ENCODE measurements around the gene RSPH9.
A peak's percentile ranks its signal among the peaks of the same experiment; 100 is the strongest.

Gene RSPH9

DNA sequence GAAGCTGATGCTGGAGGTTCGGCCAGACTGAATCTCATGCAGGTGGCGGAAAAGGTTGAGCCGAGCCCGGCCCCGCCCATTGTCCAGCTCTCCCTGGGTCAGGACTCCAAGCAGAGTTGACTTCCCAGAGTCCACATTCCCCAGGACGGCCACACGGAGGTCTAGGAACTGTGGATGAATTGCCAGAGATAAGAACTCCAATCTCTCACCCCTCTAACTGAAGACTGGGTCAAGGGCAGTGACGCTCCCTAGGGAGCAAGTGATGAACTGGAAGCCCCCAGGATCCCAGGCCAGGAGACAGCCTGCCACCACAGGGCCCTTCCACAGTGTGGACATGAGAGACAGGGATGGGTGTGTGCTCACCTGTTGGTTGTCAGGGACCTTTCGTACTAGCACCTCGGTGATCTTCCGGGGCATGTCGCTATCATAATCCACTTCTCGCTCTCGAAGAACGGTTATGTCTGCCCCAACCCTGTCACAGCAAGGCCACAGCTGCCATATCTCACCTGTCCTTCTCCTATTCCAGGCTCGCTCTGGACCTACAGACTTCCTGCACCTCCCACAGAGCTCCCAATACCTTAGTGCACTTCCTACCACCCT is 19.3 kb upstream of the RSPH9 start:
- H2AK5ac ChIP-seq (ENCODE audit: low read length) = no peak overlapping the region
- H3K27me3 ChIP-seq (ENCODE audit: insufficient read depth, low read length) = no peaks in the 10 kb centered on the region
- H3K79me2 ChIP-seq (ENCODE audit: control insufficient read depth, insufficient read depth, low read length, poor library complexity) = peaks cover 12% of the 10 kb centered on the region
- H3K79me1 ChIP-seq (ENCODE audit: low read length) = peaks cover 15% of the 10 kb centered on the region
- no peak overlapping the region for H2BK120ac ChIP-seq (ENCODE audit: insufficient read depth, low read length, poor library complexity)
- H3K4me3 ChIP-seq (ENCODE audit: low read depth, low read length) = no peak overlapping the region
- peaks cover 49 to 54% of the 10 kb centered on the region in 2 experiments for H3K36me3 ChIP-seq (ENCODE audit: control insufficient read depth in 1 of 2, insufficient read depth in 2 of 2, low read length in 2 of 2)
- H3K4me1 ChIP-seq (ENCODE audit: control insufficient read depth in 1 of 2, insufficient read depth in 2 of 2, low read length in 2 of 2) = peaks cover 0 to 13% of the 10 kb centered on the region in 2 experiments
- H4K12ac ChIP-seq (ENCODE audit: low read depth, low read length) = no peak overlapping the region
- no peak overlapping the region for H3K14ac ChIP-seq (ENCODE audit: low read length)
- H2BK5ac ChIP-seq (ENCODE audit: low read depth, low read length, poor library complexity) = no peak overlapping the region
- H3K27ac ChIP-seq (ENCODE audit: low read depth, low read length) = no peak overlapping the region
- WGBS (ENCODE audit: extremely low coverage, insufficient coverage, insufficient read length) = no CpG with 5 or more reads among the region's 16 CpGs
- H3K9ac ChIP-seq (ENCODE audit: low read length) = no peak overlapping the region
- H3K4ac ChIP-seq (ENCODE audit: low read depth, low read length) = no peak overlapping the region
- H3K23ac ChIP-seq (ENCODE audit: low read length) = no peak overlapping the region
- H2BK12ac ChIP-seq (ENCODE audit: low read length) = no peak overlapping the region
- H4K91ac ChIP-seq (ENCODE audit: low read depth, low read length) = no peak overlapping the region
- H3K9me3 ChIP-seq (ENCODE audit: insufficient read depth, low read depth, low read length) = no peaks in the 10 kb centered on the region
- H3K4me2 ChIP-seq (ENCODE audit: low read length) = no peak overlapping the region
- H4K8ac ChIP-seq (ENCODE audit: low read depth, low read length) = no peak overlapping the region
- no peak overlapping the region for H2AFZ ChIP-seq (ENCODE audit: insufficient read depth, low read length, poor library complexity)
- no peak overlapping the region for H3K18ac ChIP-seq (ENCODE audit: low read length)
- no peak for DNase-seq

DNA sequence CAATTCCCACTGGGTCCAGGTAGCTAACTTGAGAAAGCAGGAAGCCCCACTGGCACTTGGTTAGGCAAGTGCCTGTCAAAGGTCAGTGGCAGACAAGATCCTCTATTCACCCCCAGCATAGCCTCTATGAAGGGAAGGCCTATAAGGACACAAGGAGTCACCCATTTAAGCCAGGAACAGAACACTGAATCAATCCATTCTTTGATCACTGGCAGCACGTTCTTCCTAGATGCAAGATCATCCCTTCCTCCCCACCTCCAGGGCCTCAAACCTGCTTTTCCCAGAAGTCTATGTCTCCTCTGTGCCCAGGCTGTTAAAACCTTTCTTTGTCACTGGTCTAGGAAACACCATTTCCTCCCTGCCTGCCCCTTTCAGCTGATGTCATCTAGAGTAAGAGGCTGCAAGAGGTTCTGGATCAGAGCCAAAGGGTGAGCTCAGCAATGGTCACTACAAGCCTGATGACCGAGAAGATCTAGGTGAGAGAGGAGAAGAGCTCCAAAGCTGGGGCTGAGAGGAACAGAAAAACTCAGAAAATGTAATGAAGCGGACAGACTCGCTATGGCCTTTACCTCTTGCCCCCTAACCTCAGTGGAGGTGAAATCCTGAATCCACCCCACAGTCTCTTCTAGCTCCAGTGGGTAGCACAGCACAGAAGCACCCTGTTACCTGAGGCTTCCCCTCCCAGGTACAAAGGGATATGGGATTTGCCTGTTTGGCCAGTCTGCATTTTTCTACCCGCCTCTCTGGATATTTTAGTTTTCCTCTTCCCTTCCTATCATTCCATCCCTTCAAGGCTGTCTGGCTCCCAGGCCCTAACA is 17.6 kb upstream of the RSPH9 start:
- H2BK5ac ChIP-seq (ENCODE audit: low read depth, low read length, poor library complexity) = peak overlapping the region; percentile 11
- H4K8ac ChIP-seq (ENCODE audit: low read depth, low read length) = peak overlapping the region; percentile 7
- no peak overlapping the region for H4K91ac ChIP-seq (ENCODE audit: low read depth, low read length)
- no peak overlapping the region for H3K23ac ChIP-seq (ENCODE audit: low read length)
- H3K18ac ChIP-seq (ENCODE audit: low read length) = peak overlapping the region; percentile 19
- peak overlapping the region; percentile 15 for H2BK120ac ChIP-seq (ENCODE audit: insufficient read depth, low read length, poor library complexity)
- no peak overlapping the region for H3K4me3 ChIP-seq (ENCODE audit: low read depth, low read length)
- no peak overlapping the region for H3K14ac ChIP-seq (ENCODE audit: low read length)
- H3K9ac ChIP-seq (ENCODE audit: low read length) = no peak overlapping the region
- no peak overlapping the region for H4K12ac ChIP-seq (ENCODE audit: low read depth, low read length)
- no peak overlapping the region for H3K4me2 ChIP-seq (ENCODE audit: low read length)
- H3K27ac ChIP-seq (ENCODE audit: low read depth, low read length) = no peak overlapping the region
- DNase-seq = peak; percentile 70 to 79
- peaks cover 15% of the 10 kb centered on the region for H3K79me1 ChIP-seq (ENCODE audit: low read length)
- H2AK5ac ChIP-seq (ENCODE audit: low read length) = no peak overlapping the region
- peaks cover 34 to 38% of the 10 kb centered on the region in 2 experiments for H3K36me3 ChIP-seq (ENCODE audit: control insufficient read depth in 1 of 2, insufficient read depth in 2 of 2, low read length in 2 of 2)
- H3K79me2 ChIP-seq (ENCODE audit: control insufficient read depth, insufficient read depth, low read length, poor library complexity) = peaks cover 12% of the 10 kb centered on the region
- H2AFZ ChIP-seq (ENCODE audit: insufficient read depth, low read length, poor library complexity) = no peak overlapping the region
- peaks cover 4 to 16% of the 10 kb centered on the region in 2 experiments for H3K4me1 ChIP-seq (ENCODE audit: control insufficient read depth in 1 of 2, insufficient read depth in 2 of 2, low read length in 2 of 2)
- no peak overlapping the region for H2BK12ac ChIP-seq (ENCODE audit: low read length)
- no peaks in the 10 kb centered on the region for H3K27me3 ChIP-seq (ENCODE audit: insufficient read depth, low read length)
- no peaks in the 10 kb centered on the region for H3K9me3 ChIP-seq (ENCODE audit: insufficient read depth, low read depth, low read length)
- H3K4ac ChIP-seq (ENCODE audit: low read depth, low read length) = peak overlapping the region; percentile 15
- WGBS (ENCODE audit: extremely low coverage, insufficient coverage, insufficient read length) = no CpG with 5 or more reads among the region's 5 CpGs

DNA sequence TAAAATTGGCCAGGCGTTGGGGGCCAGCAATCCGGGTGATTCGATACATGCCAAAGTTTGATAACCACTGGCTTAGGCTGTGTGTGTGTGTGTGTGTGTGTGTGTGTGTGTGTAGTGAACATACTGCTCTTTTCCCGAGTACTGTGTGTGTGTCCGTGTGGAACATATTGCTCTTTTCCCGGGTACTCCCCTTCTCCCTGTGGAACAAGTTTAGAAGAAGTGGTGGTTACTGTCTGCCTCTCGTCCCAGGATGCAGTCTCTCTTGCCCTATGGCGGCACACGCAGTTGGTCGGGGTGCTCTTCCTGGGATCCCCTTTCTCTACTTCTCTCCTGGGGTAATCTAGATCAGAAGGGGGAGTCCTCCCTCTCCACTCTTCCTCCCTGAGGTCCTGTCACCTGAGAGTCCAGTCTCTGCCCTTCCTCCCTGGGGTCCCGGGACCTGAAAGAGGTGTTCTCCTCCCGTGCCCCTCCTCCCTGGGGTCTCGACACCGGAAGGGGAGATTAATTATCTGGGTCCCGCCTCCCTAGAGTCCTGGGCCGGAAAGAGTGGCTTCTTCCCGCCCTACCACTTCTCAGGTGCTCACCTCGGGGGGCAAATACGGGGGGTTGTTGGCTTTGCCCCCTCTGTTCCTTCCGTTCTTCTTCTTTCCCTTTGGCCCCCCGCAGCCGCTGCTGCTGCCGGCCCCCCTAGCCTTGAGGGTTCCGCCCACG is 16.3 kb upstream of the RSPH9 start:
- Histone ChIP-seq H3K4me1 (ENCODE audit: control insufficient read depth in 1 of 2, insufficient read depth in 2 of 2, low read length in 2 of 2) (peaks cover 4 to 16% of the 10 kb centered on the region in 2 experiments), H3K27me3 (ENCODE audit: insufficient read depth, low read length) (no peaks in the 10 kb centered on the region), H3K79me2 (ENCODE audit: control insufficient read depth, insufficient read depth, low read length, poor library complexity) (peaks cover 12% of the 10 kb centered on the region), H3K4ac (ENCODE audit: low read depth, low read length) (peak overlapping the region; percentile 73), H2BK12ac (ENCODE audit: low read length) (peak overlapping the region; percentile 37), H4K8ac (ENCODE audit: low read depth, low read length) (peak overlapping the region; percentile 64), H3K79me1 (ENCODE audit: low read length) (peaks cover 15% of the 10 kb centered on the region), H3K4me3 (ENCODE audit: low read depth, low read length) (peak overlapping the region; percentile 66), H4K91ac (ENCODE audit: low read depth, low read length) (peak overlapping the region; percentile 99), H3K18ac (ENCODE audit: low read length) (peak overlapping the region; percentile 87), H2AFZ (ENCODE audit: insufficient read depth, low read length, poor library complexity) (no peak overlapping the region), H3K4me2 (ENCODE audit: low read length) (peak overlapping the region; percentile 69), H2BK120ac (ENCODE audit: insufficient read depth, low read length, poor library complexity) (peak overlapping the region; percentile 85), H3K9me3 (ENCODE audit: insufficient read depth, low read depth, low read length) (no peaks in the 10 kb centered on the region), H3K14ac (ENCODE audit: low read length) (peak overlapping the region; percentile 92), H3K9ac (ENCODE audit: low read length) (peak overlapping the region; percentile 24), H3K27ac (ENCODE audit: low read depth, low read length) (peak overlapping the region; percentile 78), H2AK5ac (ENCODE audit: low read length) (peak overlapping the region; percentile 78), H3K36me3 (ENCODE audit: control insufficient read depth in 1 of 2, insufficient read depth in 2 of 2, low read length in 2 of 2) (peaks cover 26% of the 10 kb centered on the region in 2 experiments), H3K23ac (ENCODE audit: low read length) (no peak overlapping the region), H4K12ac (ENCODE audit: low read depth, low read length) (peak overlapping the region; percentile 80), H2BK5ac (ENCODE audit: low read depth, low read length, poor library complexity) (peak overlapping the region; percentile 96)
- whole genome bisulfite sequencing (ENCODE audit: extremely low coverage, insufficient coverage, insufficient read length) = no CpG with 5 or more reads among the region's 25 CpGs
- DNase-seq = peak in 1 of 2 donors; percentile 28

DNA sequence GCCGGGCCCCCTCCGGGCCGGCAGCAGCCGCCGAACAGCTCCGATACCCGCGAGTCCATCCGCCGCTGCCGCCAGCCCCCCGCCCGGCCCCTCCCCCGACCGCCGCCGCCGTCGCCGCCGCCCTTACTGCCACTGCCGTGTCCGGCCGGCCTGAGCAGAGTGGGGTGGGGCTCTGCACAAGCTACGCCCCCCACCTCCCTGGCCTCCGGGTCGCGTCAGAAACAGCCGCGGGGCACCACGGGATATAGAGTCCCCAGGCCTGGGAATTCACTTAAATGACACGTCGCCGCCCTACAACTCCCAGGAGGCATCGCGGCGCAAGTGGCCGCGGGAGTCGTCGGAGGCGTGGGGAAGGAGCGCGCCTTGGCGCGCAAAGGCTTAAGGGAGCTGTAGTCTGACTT is 15.7 kb upstream of the RSPH9 start, which contains the start of gene GTPBP2:
GTPBP2 (minus strand) TSS at position 161 of the 401 bp plus-strand sequence; CDS start at position 59, 102 bp downstream.
- peak within 1 kb of the TSS; percentile 99 for H4K91ac ChIP-seq (ENCODE audit: low read depth, low read length)
- peaks cover 15% of the 10 kb centered on the region for H3K79me1 ChIP-seq (ENCODE audit: low read length)
- peak within 1 kb of the TSS; percentile 96 for H2BK5ac ChIP-seq (ENCODE audit: low read depth, low read length, poor library complexity)
- peak within 1 kb of the TSS; percentile 75 for H2AFZ ChIP-seq (ENCODE audit: insufficient read depth, low read length, poor library complexity)
- peak within 1 kb of the TSS; percentile 92 for H3K4me2 ChIP-seq (ENCODE audit: low read length)
- H3K79me2 ChIP-seq (ENCODE audit: control insufficient read depth, insufficient read depth, low read length, poor library complexity) = peaks cover 12% of the 10 kb centered on the region
- H2BK12ac ChIP-seq (ENCODE audit: low read length) = peak within 1 kb of the TSS; percentile 37
- peak within 1 kb of the TSS; percentile 75 for H3K4ac ChIP-seq (ENCODE audit: low read depth, low read length)
- H3K27ac ChIP-seq (ENCODE audit: low read depth, low read length) = peak within 1 kb of the TSS; percentile 94
- H3K18ac ChIP-seq (ENCODE audit: low read length) = peak within 1 kb of the TSS; percentile 92
- no peaks in the 10 kb centered on the region for H3K27me3 ChIP-seq (ENCODE audit: insufficient read depth, low read length)
- H3K9me3 ChIP-seq (ENCODE audit: insufficient read depth, low read depth, low read length) = no peaks in the 10 kb centered on the region
- peaks cover 21% of the 10 kb centered on the region in 2 experiments for H3K36me3 ChIP-seq (ENCODE audit: control insufficient read depth in 1 of 2, insufficient read depth in 2 of 2, low read length in 2 of 2)
- peak within 1 kb of the TSS; percentile 92 for H4K8ac ChIP-seq (ENCODE audit: low read depth, low read length)
- H2BK120ac ChIP-seq (ENCODE audit: insufficient read depth, low read length, poor library complexity) = peak within 1 kb of the TSS; percentile 90
- H2AK5ac ChIP-seq (ENCODE audit: low read length) = peak within 1 kb of the TSS; percentile 80
- peak; percentile 100 for DNase-seq
- peak within 1 kb of the TSS; percentile 88 for H3K9ac ChIP-seq (ENCODE audit: low read length)
- peak within 1 kb of the TSS; percentile 92 for H3K14ac ChIP-seq (ENCODE audit: low read length)
- peak within 1 kb of the TSS; percentile 66 for H3K4me3 ChIP-seq (ENCODE audit: low read depth, low read length)
- no peak within 1 kb of the TSS for H3K23ac ChIP-seq (ENCODE audit: low read length)
- H4K12ac ChIP-seq (ENCODE audit: low read depth, low read length) = peak within 1 kb of the TSS; percentile 80
- no CpG with 5 or more reads among the region's 46 CpGs for WGBS (ENCODE audit: extremely low coverage, insufficient coverage, insufficient read length)
- H3K4me1 ChIP-seq (ENCODE audit: control insufficient read depth in 1 of 2, insufficient read depth in 2 of 2, low read length in 2 of 2) = peaks cover 4 to 16% of the 10 kb centered on the region in 2 experiments

All from trophoblast cell (in vitro differentiated cells and primary cell).